HS-5 (cell line): ENCODE results near the gene NANOS1.
A peak's percentile ranks its signal among the peaks of the same experiment; 100 is the strongest.
"Not testable (repeated sequence)": the region's sequence is repeated elsewhere in the genome, so short reads cannot be mapped to it uniquely, and the experiment has no call there.

Source experiments
- DNase-seq: peaks from one replicate; pipeline ENCODE4 v3.0.0-alpha.2; 2012; ENCODE audit warnings: low read depth

The NANOS1 gene

DNA sequence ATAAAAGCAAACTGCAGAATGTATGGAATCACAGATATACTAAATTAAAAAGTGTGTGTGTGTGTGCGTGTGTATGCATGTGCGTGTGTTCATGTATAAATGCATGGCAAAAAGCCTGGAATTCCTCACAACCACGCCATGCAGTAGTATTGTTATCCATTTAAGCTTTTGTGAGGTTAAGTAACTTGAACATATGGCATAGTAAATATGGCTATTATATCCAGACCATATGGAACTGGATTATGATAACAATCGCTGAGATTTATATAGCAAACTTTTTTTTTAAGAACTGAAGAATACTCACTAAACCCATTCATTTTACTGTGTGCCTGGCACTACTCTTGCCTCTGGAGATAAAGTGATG lies 22.3 kb upstream of the NANOS1 start:
- no peak for DNase-seq

DNA sequence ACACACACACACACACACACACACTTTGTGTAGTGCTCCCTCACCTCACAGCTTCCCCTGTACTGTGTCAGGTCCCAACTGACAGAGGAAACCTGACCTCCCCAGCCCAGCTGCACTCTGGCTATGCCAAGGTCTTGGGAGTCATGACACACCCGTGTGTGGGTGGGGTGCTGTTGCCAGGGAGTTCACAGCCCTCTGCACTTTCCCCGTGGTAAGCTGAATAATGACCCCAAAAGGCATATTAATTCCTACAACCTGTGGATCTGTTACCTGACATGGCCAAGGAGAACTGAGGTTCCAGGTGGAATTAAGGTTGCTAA lies 8.9 kb upstream of the NANOS1 start:
- DNase-seq = no peak

DNA sequence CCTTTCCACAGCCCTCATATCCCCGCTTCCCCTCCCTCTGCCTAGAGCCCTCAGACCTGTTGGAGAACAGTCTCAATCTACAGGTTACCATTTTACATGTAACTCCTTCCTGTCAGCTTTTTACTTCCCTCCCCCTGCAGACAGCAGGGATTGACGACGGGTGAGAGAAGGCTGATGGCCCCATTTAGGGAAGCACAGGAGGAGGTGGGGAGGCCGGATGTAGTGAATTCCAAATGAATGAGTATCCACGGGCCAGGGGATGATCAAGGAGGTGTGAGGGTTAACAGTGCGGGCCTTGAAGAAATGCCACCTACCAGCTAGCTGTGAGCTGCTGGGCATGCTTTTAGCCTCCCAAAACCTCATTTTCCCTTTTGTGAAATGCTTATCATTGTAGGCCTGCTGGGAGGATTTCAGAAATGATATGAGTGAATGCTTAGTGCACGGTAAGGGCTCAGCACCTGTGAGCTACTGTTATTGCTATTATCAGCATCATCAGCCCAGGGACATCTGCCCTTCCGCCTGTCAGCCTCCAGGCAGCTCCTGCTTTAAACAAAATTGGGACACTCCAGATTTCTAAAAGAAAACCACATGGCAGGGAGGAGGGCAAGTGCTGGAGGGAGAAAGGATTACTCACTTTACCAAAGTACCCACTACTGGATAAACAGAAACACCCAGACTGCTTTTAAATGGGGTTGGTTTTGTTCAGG lies 6.5 kb upstream of the NANOS1 start:
- peak; percentile 61 for DNase-seq

DNA sequence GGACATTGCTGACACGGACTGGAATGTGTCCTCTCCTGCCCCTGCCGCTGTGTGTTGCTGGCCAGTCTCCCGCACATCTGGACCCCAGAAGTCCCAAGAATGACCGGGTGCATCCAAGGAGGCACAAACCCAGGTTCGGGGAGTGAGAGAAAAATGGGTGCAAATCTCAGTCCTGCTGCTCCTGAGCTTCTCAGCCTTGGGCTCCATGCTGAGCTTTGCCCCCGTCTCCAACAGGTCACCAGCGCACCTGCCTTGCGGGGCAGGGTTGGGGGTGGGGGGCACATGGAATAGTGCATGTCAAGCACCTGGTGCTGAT lies 6.0 kb upstream of the NANOS1 start:
- DNase-seq = no peak

DNA sequence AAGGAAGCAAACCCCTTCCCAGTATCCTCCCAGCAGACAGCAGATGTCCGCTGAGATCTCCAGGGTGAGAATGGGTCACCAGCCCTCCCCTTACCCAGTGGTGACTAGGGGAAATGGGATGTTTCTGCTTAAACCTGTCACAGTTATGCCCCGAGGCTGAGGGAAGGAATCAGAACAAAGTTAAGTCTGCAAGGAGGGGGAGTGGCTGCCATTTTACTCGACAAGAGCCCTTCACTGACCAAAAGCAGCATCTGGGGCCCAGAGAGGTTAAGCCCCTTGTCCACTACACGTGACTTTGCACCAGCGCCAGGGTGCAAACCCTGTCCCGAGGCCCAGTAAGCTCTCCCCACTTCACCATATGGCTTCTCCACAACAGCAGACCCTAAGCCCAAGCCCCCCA lies 4.6 kb upstream of the NANOS1 start:
- DNase-seq = no peak

DNA sequence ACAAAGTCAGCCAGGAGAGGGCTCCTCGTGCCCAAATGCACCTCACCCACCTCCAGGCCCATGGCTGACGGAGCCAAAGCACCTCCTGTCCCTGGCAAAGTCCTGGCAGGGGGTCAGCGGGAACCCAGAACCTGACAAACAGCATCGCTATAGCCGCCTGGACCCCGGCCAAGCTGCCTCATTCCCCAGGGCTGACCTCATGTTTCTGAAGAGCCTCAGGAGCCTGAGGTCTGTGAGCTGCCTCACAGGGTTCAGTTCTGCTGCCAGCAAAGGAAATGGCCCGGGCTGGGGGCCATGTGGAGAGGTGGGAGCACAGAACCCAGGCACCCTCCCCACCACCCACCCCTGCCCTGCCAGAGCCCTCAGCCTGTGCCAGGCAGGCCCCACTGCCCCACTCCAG lies 4.2 kb upstream of the NANOS1 start:
- DNase-seq = no peak

DNA sequence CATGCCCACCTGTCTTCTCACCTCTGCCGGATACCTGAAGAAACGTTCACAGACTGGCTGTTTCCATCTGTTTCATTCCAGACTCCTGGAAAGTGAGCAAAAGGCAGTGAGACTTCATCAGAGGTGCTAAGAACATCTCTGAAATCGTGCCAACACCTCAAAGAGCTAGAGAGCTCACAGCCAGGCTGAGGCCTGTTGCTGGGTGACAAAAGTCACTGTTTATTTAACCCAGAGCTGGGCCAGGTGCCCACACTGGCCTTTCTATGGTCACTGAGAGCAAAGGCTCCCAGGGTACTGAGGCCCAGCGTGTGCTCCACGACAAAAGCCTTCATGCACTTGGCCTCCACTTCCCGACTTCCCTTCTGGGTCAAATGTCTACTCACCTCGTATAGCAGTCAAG lies 3.7 kb upstream of the NANOS1 start:
- DNase-seq = no peak

DNA sequence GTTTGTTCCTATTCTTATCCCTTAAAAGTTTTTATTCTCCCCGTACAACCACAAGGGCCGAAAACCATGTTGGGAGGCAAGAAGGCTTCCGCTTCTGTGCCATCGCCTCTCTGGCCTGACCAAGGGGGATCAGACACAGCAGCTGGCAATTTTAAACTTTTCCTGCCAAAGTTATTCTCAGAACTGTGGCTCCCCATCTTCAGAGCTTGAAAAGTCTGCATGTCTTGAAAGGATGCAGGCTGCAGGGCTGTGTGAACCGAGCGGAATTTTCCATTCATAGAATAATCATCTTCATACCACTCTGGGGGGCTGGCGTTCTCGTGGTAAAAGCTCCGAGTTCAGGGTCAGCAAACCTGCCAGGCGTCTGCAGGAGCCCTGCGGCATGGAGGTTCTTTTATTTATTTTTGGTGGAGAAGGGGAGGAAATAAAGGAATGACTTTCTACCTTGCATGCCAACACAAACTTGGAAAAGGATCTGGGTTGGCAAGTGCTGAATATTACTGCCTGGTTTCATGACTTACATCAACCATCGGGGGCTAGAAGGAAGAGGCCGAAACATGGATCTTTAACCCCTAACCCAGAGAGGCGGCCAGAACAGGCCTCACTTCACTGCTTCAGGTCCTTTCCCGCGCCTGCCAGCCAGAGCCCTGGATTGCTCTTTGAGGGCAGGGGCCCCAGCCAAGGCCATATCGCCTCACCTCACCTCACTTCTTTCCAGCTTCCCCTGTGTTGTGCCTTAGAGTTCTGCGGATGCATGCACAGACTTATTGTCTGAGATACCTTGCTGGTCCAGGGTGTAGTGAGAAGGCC lies 3.0 kb upstream of the NANOS1 start:
- no peak for DNase-seq

DNA sequence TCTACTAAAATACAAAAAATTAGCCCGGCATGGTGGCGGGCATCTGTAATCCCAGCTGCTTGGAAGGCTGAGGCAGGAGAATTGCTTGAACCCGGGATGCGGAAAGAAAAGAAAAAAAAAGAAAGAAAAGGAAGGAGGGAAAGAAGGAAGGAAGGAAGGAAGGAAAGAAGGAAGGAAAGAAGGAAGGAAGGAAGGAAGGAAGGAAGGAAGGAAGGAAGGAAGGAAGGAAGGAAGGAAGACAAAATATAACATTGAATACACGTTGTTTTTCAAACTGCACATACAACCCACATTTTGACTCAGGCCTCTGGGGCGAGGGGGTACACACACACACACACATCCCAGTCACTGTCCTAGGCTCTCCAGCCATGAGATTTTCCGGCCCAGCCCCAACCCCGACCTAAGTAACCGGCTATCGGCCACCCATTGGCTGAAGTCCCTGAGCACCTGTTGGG lies 1.0 kb upstream of the NANOS1 start:
- DNase-seq = not testable (repeated sequence)

DNA sequence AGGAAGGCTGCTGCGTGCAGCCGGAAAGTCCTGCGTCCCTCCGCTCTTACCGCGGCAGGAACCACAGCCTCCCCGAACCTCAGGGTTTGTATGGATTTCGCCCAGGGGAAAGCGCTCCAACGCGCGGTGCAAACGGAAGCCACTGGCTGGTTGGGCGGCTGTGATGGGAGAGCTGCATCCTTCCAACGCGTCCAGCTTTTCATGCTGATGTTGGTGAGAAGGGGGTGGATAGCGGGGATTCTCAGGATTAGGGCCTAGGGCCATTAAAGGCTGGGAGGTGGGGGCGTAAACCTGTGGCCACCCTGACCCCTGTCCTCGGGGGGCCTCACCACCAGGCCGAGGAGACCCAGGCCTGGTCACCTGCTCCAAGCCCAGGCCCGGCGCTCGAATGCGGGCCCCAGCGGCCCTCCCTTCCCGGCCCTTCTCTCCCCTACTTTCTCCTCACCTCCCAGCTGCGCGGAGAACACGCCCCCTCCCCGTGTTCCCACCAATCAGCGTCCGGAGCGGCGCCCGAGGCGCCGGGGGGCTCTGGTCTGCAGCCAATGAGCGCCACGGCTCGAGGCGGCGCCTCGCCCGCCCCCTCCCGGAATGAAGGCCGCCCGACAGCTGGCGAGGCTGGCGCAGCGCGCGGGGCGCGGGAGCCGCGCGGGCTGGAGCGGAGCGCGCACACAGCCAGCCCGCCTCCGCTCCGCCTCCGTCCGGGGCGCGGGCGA lies 458 bp upstream of the NANOS1 start:
- no peak for DNase-seq

DNA sequence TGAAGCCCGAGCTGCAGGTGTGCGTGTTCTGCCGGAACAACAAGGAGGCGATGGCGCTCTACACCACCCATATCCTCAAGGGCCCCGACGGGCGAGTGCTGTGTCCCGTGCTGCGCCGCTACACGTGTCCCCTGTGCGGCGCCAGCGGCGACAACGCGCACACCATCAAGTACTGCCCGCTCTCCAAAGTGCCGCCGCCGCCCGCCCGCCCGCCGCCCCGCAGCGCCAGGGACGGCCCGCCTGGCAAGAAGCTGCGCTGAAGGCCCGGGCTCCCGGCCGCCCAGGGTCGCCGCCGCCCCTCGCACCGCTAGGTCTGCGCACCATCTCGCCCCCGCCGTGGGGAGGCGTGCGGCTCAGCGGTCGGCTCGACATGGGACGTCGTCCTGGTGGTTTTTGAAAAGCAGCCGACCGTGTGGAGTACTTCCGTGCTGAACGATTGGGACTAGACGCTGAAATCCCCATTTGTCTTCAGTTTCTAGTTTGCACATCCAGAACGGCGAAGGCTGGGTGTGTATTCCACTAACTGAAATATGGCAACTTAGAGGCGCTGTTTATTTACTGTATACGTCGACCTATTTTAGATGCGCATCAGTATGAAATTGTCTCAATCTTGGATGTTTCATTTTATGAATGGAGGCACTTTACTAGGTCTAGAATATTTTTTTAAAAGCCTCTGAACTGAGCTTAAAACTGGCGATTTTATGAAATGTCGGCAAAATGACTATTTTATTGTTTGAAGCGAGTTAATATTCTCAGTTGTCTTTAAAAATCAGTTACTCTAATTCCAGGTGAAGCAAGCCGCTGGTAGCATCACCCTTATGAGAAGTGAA lies 1.1 kb downstream of the NANOS1 start:
- DNase-seq = no peak

DNA sequence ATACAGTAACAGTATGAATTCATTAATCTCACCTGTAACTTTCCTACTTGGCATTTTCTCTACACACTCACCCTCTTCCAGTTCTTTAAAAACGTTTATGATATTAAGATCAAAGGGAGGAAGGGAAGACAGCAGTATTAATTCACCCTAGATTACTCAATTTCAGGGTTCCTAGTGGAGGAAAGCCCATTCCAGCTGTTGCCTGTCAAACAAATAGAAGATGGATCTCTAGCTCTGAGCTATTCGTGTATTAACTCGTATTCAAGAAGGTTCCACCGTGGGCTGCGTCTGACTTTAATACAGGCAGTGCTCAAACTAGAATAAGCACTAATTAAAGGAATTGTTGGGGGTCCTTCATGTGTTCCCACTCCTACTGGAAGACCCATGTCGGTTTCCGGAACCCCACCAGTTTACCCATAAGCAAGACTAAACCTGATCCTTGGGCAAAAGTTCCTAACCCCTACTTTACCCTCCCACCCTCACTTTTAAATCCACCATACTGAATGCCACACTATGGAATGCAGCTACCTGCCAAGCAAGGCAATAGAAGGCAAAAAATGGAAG lies 2.1 kb downstream of the NANOS1 start:
- DNase-seq = no peak

DNA sequence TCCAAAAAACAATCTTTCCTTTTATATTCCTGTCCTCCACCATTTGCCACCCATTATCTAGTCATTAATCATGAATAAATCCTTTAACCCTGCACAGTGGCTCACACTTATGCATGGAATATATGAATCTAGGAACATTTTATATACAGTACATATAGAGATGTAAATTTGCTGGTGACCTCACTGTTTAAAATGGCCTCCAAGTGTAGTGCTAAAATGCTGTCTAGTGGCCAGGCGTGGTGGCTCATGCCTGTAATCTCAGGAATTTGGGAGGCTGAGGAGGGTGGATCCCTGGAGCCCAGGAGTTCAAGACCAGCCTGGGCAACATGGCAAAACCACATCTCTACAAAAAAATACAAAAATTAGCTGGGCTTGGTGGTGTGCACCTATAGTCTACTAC lies 9.6 kb downstream of the NANOS1 start:
- no peak for DNase-seq

DNA sequence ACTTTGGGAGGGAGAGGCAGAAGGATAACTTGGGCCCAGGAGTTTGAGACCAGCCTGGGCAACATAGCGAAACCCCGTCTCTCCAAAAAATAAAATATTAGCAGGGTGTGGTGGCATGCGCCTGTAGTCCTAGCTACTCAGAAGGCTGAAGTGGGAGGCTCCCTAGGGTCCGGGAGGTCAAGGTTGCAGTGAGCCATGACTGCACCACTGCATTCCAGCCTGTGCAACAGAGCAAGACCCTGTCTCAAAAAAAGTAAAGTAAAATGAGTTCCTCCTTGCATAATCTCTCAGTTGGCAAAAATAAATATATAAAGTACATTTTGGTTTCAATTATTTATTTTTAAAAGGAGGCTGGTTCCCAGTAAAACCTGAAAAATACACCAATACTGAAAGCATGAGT lies 11.8 kb downstream of the NANOS1 start:
- no peak for DNase-seq

DNA sequence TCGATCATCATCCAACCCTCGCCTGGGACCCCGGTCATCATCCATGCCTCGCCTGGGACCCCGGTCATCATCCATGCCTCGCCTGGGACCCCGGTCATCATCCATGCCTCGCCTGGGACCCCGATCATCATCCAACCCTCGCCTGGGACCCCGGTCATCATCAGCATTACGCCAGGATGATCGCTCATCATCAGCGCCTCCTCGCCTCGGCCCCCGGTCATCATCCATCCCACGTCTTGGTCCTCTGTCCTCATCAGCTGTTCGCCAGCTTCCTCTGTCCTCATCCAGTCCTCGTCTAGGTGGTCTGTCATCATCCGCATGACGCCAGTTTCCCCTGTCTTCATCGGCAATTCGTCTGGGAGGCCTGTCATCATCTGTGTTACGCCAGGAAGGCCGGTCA lies 12.7 kb downstream of the NANOS1 start:
- DNase-seq = no peak

DNA sequence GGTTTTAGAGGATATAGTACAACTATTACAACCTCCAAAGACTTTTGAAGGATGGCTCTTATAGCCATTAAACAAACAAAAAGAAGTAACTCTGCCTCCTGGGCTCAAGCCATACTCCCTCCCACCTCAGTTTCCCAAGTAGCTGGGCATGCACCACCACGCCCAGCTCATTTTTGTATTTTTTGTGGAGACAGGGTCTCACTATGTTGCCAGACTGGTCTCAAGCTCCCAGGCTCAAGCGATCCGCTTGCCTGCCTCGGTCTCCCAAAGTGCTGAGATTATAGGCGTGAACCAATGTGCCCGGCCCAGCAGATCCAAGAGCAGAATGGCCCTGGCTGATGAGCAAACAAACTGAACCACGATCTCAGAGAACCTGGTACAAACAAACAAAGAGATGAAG lies 16.0 kb downstream of the NANOS1 start:
- DNase-seq = no peak

DNA sequence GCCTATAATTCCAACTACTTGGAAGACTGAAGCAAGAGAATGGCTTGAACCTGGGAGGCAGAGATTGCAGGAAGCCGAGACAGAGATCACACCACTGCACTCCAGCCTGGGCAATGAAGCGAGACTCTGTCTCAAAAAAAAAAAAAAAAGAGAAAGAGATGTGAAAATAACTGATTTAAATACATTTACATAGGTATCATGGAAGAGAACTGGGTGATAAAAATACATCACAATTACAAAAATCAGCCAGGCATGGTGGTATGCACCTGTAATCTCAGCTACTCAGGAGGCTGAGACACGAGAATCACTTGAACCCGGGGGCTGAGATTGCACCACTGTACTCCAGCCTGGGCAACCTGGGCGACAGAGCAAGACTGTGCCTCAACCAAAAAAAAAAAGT lies 19.8 kb downstream of the NANOS1 start:
- DNase-seq = no peak

DNA sequence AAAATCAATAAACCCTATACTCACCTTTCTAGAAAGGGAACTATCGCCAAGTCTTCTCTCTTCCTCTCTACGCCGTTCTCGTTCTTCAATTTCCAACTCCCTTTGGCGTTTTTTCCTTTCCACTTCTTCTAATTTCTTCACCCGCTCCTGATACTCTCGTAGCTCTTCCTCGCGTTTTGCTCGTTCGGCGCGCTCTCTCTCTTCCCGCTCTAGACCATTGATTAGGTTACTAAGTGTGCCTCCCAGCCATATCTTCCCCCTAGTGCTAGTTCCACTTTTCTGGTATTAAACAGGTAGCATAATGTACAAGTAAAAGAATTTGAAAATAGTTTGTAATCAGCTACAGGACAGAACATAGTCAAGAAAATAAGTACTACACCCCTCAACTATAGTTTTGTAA lies 20.3 kb downstream of the NANOS1 start:
- no peak for DNase-seq

DNA sequence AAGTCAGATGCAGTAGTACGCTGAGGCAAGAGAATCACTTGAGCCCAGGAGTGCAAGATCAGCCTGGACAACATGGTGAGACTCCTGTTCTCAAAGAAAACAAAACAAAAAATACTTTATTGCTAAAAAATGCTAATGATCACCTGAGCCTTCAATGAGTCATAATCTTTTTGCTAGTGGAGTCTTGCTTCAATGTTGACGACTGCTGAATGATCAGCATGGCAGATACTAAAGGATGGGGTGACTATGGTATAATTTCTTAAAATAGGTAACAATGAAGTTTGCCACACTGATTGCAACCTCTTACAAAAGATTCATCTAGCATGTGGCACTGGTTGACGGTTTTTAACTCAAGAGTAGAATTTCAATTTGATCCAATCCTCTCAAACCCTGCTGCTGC lies 22.3 kb downstream of the NANOS1 start:
- no peak for DNase-seq

DNA sequence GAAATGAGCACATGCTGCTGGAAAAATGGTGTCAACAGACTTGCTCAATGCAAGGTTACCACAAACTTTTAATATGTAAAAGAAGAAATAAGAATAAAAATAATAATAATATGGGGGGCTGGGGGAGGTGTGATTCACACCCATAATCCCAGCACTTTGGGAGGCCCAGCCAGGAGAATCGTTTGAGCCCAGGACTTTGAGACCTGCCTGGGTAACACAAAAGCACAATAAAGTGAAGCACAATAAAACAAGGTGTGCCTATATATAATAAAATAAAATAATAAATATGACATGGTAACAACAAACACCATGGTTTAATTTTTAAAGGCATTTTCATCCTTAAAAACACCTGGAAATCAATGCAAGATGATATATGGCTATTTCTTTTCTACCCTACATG lies 26.0 kb downstream of the NANOS1 start:
- DNase-seq = no peak

DNA sequence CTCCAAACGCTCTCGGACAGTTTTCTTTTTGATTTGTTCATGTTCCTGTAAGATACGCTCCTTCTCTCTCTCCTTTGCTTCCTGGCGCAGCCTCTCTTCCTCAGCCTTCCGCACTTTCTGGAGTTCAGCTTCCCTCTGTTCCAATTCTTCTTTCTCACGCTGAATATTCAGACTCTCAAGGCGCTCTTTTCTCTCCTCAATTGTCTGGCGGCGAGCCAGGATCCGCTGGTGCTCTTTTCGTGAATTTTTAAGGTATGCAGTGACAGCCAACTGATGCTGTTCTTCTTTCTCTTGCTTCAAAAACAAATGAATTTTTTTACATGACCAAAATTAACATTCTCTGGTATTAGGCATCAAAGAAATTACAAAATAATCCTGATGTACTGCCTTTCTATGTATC lies 28.5 kb downstream of the NANOS1 start:
- no peak for DNase-seq

DNA sequence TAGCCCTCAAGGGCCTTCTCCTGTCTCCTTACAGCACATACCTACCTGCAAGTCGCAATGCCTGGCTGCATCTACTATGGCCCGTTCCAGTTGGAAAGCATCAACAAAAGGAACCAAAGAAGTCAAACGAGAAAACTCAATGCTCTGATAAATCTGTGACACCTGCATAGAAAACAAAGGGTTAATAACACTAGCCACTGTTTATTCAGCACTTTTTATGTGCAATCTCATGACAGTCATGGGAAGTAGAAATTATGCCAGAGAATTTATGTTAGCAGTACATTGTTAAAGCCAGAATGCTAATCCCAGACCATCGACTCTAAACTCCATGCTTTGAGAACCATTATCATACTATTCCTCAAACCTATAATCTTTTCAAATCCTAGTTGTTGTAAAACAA lies 30.0 kb downstream of the NANOS1 start:
- no peak for DNase-seq
